HG02884 (cell line): ENCODE results near the gene STON2.

Source experiments
- ATAC-seq: cut with Tn5 transposase; IDR thresholded peaks from one replicate; pipeline ENCODE4 v1.9.1; 2021; ENCODE audit warnings: mild to moderate bottlenecking, moderate library complexity; ENCODE audit not compliant: unreplicated experiment

The STON2 gene

GRCh38 chr14:81340201-81340600 lies 59.9 kb downstream of the STON2 start:
- ATAC-seq: no peak

GRCh38 chr14:81337073-81337472 lies 63.1 kb downstream of the STON2 start:
- ATAC-seq: no peak

GRCh38 chr14:81336009-81336408 lies 64.1 kb downstream of the STON2 start:
- no peak for ATAC-seq

- no peak for ATAC-seq
Observed at GRCh38 chr14:81332725-81333124, 67.4 kb downstream of the STON2 start.

GRCh38 chr14:81331229-81332021 lies 68.7 kb downstream of the STON2 start:
- ATAC-seq: no peak

- no peak for ATAC-seq
Observed at GRCh38 chr14:81330619-81331122, 69.5 kb downstream of the STON2 start.

- no peak for ATAC-seq
Observed at GRCh38 chr14:81329640-81330381, 70.3 kb downstream of the STON2 start.

GRCh38 chr14:81326451-81326850 lies 73.7 kb downstream of the STON2 start:
- ATAC-seq: no peak

- ATAC-seq: no peak
Observed at GRCh38 chr14:81324011-81324410, 76.1 kb downstream of the STON2 start.

- ATAC-seq: no peak
Observed at GRCh38 chr14:81323093-81323492, 77.0 kb downstream of the STON2 start.

GRCh38 chr14:81319946-81320345 lies 80.2 kb downstream of the STON2 start:
- ATAC-seq: no peak

GRCh38 chr14:81319314-81319713 lies 80.8 kb downstream of the STON2 start:
- ATAC-seq: no peak

- ATAC-seq: no peak
Observed at GRCh38 chr14:81315341-81315740, 84.8 kb downstream of the STON2 start.

- ATAC-seq: no peak
Observed at GRCh38 chr14:81314443-81315175, 85.5 kb downstream of the STON2 start.

GRCh38 chr14:81313775-81314429 lies 86.2 kb downstream of the STON2 start:
- no peak for ATAC-seq

GRCh38 chr14:81313200-81313599 lies 86.9 kb downstream of the STON2 start:
- no peak for ATAC-seq

- ATAC-seq: peak; percentile 54
Observed at GRCh38 chr14:81312289-81312876, 87.7 kb downstream of the STON2 start.

GRCh38 chr14:81311778-81312177 lies 88.3 kb downstream of the STON2 start:
- ATAC-seq: no peak

GRCh38 chr14:81311141-81311540 lies 89.0 kb downstream of the STON2 start:
- no peak for ATAC-seq

GRCh38 chr14:81310606-81311005 lies 89.5 kb downstream of the STON2 start:
- ATAC-seq: no peak
